A673 (cell line): ENCODE results near the gene ENOX1. TPM values are rescaled to one million over a fixed set of nuclear protein-coding genes. Genes with fewer than 3 reads are reported as not detected.

Experiments used
- BruUV-seq: library from RNA; stranded (reverse); fragments of 400-500 nt; replicated peaks from 2 replicates; lab custom pipeline; 2021; lab: Mats Ljungman, UMichigan
- CTCF ChIA-PET: fragments of 300-600 bp; sonication (Branson Sonifier 250); formaldehyde crosslinking; loops from one replicate; lab custom pipeline; 2022; ENCODE audit warnings: antibody characterized with exemption; lab: Charles Lee
- POLR2A ChIA-PET: fragments of 300-600 bp; sonication (Branson Sonifier 250); formaldehyde crosslinking; loops from one replicate; lab custom pipeline; 2022; ENCODE audit warnings: antibody characterized with exemption; ENCODE audit not compliant: low non-redundant PET; lab: Charles Lee
- DNase-seq: peaks from one replicate; pipeline ENCODE4 v3.0.0-alpha.2; 2015; ENCODE audit warnings: low spot score
- H3K27ac ChIP-seq: fragments of 200-600 bp; sonication (generic); 2 replicates; pipeline ENCODE4 v1.5.1; 2016; ENCODE audit warnings: mixed run types, low read depth, mild to moderate bottlenecking, mixed read lengths, antibody characterized with exemption, low read length; ENCODE audit not compliant: poor library complexity, severe bottlenecking
- H3K27me3 ChIP-seq: fragments of 200-600 bp; sonication (generic); replicated peaks from 2 replicates; pipeline ENCODE4 v1.6.1; 2017; ENCODE audit warnings: mixed run types, low read depth, mild to moderate bottlenecking, mixed read lengths, antibody characterized with exemption, low read length; ENCODE audit not compliant: insufficient read depth, poor library complexity
- H3K36me3 ChIP-seq: fragments of 200-600 bp; sonication (generic); 2 replicates; pipeline ENCODE4 v1.6.1; 2016; ENCODE audit warnings: mixed run types, mild to moderate bottlenecking, mixed read lengths, antibody characterized with exemption, low read length; ENCODE audit not compliant: insufficient read depth, poor library complexity, severe bottlenecking
- H3K4me1 ChIP-seq: fragments of 200-600 bp; sonication (generic); 2 replicates; pipeline ENCODE4 v1.6.1; 2017; ENCODE audit warnings: mixed run types, mild to moderate bottlenecking, mixed read lengths, antibody characterized with exemption, low read length; ENCODE audit not compliant: insufficient read depth, poor library complexity, severe bottlenecking
- H3K4me3 ChIP-seq: fragments of 200-600 bp; sonication (generic); 2 replicates; pipeline ENCODE4 v1.5.1; 2016; ENCODE audit warnings: low read depth, mixed run types, mild to moderate bottlenecking, mixed read lengths, low read length; ENCODE audit not compliant: poor library complexity, severe bottlenecking
- H3K9me3 ChIP-seq: fragments of 200-600 bp; sonication (generic); 2 replicates; pipeline ENCODE4 v1.6.1; 2016; ENCODE audit warnings: mixed run types, low read depth, mild to moderate bottlenecking, mixed read lengths, antibody characterized with exemption, low read length; ENCODE audit not compliant: poor library complexity, severe bottlenecking
- EZH2 ChIP-seq: fragments of 200-600 bp; sonication (generic); IDR thresholded peaks from 2 replicates; pipeline ENCODE4 v1.6.1; 2017; ENCODE audit warnings: borderline replicate concordance, low read depth, mild to moderate bottlenecking, mixed read lengths, antibody characterized with exemption, low read length; ENCODE audit not compliant: poor library complexity, severe bottlenecking
- intact Hi-C: fragments of 100-400 bp; cut with micrococcal nuclease; formaldehyde crosslinking; loops from one replicate; pipeline ENCODE4 v1.10.0; 2022; ENCODE audit not compliant: unreplicated experiment
- total RNA-seq: library from RNA; stranded (reverse); gene quantifications from 2 replicates; pipeline ENCODE4 v1.2.3, GENCODE V29; 2021
- TF ChIP-seq, protein P1 (sequence below): fragments of 300-800, 200-600 bp; sonication (generic); conservative IDR thresholded peaks from 2 replicates; pipeline ENCODE4 v1.5.1; 2017; ENCODE audit warnings: low read depth, mild to moderate bottlenecking, antibody characterized with exemption, low read length, moderate library complexity, mixed read lengths

Gene ENOX1
- total RNA-seq, 1 experiment from 2014 or later = 4.4 TPM

DNA sequence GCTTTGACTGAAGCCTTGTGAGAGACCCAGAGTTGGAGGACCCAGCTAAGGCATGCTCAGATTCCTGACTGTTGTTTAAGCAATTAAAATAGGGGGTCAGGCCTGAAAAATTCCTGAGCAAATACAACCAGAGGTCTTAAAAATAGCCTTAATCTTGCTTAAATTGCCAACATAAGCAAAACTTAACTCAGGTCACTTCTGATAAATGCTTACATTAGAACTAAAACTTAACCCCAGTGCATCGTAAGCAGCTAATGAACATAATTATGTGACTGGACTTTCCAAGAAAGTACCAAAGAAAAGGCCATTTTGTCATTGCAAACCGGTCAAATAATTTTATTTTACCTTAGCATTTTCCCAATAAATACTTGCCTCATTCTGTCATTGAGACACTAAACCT is 294.5 kb downstream of the ENOX1 start:
- Histone ChIP-seq H3K4me3 (no peak overlapping the region), H3K9me3 (no peaks in the 10 kb centered on the region), H3K27me3 (no peaks in the 10 kb centered on the region), H3K4me1 (no peaks in the 10 kb centered on the region), H3K36me3 (no peaks in the 10 kb centered on the region), H3K27ac (no peak overlapping the region)
- POLR2A ChIA-PET = no interaction called here
- BruUV-seq = no TSS peak
- intact Hi-C loops = no loop called here
- DNase-seq = no peak
- CTCF ChIA-PET = no interaction called here
- TF ChIP-seq, protein P1, sequence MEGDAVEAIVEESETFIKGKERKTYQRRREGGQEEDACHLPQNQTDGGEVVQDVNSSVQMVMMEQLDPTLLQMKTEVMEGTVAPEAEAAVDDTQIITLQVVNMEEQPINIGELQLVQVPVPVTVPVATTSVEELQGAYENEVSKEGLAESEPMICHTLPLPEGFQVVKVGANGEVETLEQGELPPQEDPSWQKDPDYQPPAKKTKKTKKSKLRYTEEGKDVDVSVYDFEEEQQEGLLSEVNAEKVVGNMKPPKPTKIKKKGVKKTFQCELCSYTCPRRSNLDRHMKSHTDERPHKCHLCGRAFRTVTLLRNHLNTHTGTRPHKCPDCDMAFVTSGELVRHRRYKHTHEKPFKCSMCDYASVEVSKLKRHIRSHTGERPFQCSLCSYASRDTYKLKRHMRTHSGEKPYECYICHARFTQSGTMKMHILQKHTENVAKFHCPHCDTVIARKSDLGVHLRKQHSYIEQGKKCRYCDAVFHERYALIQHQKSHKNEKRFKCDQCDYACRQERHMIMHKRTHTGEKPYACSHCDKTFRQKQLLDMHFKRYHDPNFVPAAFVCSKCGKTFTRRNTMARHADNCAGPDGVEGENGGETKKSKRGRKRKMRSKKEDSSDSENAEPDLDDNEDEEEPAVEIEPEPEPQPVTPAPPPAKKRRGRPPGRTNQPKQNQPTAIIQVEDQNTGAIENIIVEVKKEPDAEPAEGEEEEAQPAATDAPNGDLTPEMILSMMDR = no peak
- TF ChIP-seq EZH2 = no peak

DNA sequence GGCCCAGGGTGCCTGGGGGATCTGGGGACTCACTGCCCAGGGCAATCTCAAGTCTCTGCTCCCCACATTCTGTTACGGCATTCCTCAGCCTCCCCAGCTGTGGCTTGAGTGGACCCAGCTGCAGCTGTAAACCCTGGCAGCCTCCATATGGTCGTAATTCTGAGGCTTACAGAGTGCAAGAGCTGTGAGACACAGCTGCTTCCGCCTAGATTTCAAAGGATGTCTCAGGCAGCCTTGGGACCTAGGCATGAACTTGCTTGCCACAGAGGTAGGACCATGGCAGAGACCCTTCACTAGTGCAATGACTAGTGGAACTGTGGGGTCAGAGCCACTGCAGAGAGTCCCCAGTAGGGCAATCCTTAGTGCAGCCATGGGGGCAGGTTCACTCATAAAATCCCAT is 297.5 kb downstream of the ENOX1 start:
- H3K27ac ChIP-seq = no peak overlapping the region
- H3K9me3 ChIP-seq = no peaks in the 10 kb centered on the region
- no peak overlapping the region for H3K4me3 ChIP-seq
- BruUV-seq = no TSS peak
- intact Hi-C loops = no loop called here
- no peak for DNase-seq
- H3K36me3 ChIP-seq = no peaks in the 10 kb centered on the region
- no peaks in the 10 kb centered on the region for H3K4me1 ChIP-seq
- ChIA-PET CTCF (no interaction called here), POLR2A (no interaction called here)
- H3K27me3 ChIP-seq = no peaks in the 10 kb centered on the region
- TF ChIP-seq, protein P1 = no peak
- TF ChIP-seq EZH2 = no peak

DNA sequence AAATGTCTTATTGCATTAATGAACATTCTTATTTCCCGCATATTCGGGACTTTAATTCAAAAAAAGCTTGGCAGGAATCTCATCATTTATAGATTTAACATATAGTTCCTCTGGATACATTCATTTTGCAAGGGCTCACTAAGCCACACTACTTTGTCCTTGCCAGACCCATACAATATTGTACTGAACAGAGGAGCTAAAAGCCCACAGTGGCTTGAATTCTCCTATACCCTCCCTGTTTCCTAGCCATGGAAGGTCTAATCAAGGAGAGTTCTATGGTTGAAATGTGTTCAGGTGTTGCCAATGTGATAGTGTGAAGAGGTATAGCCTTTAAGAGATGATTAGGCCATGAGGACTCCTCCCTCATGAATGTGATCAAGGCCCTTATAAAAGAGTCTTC is 298.9 kb downstream of the ENOX1 start:
- POLR2A ChIA-PET = no interaction called here
- Histone ChIP-seq H3K27me3 (no peaks in the 10 kb centered on the region), H3K9me3 (no peaks in the 10 kb centered on the region), H3K27ac (no peak overlapping the region), H3K4me3 (no peak overlapping the region), H3K4me1 (no peaks in the 10 kb centered on the region), H3K36me3 (no peaks in the 10 kb centered on the region)
- intact Hi-C loops = no loop called here
- no peak for DNase-seq
- CTCF ChIA-PET = no interaction called here
- no TSS peak for BruUV-seq
- TF ChIP-seq, protein P1 = no peak
- TF ChIP-seq EZH2 = no peak
